SK-N-SH treated with all-trans-retinoic acid at 6 μM for 48 hours (cell line): Measurements from ENCODE around the gene GPR132.

Experiments used
- ARNTL ChIP-seq: fragments of 450-650 bp; formaldehyde crosslinking; IDR thresholded peaks from 2 replicates; pipeline ENCODE4 v1.5.0; 2020; ENCODE audit warnings: low read depth, mild to moderate bottlenecking, moderate library complexity, borderline replicate concordance
- ISL1 ChIP-seq: fragments of 250-450 bp; sonication (Bioruptor Pico); IDR thresholded peaks from 2 replicates; pipeline ENCODE4 v2.1.2; 2022; ENCODE audit warnings: mild to moderate bottlenecking, moderate library complexity
- PATZ1 ChIP-seq: fragments of 250-450 bp; sonication (Bioruptor Pico); IDR thresholded peaks from 2 replicates; pipeline ENCODE4 v1.8.0; 2020; ENCODE audit warnings: mild to moderate bottlenecking, moderate library complexity, borderline replicate concordance
- RARB ChIP-seq: fragments of 250-450 bp; sonication (Bioruptor Pico); IDR thresholded peaks from 2 replicates; pipeline ENCODE4 v1.8.0; 2021; ENCODE audit warnings: mild to moderate bottlenecking, moderate library complexity
- ZFP30 ChIP-seq: fragments of 450-650 bp; formaldehyde crosslinking; IDR thresholded peaks from 2 replicates; pipeline ENCODE4 v1.5.0; 2022; ENCODE audit warnings: mild to moderate bottlenecking, moderate library complexity

GRCh38 chr14:105090493-105091053 is 25.3 kb upstream of the GPR132 start:
- TF ChIP-seq ZFP30 (CRISPR knock-in tag), result no peak
- no peak for TF ChIP-seq PATZ1 (CRISPR knock-in tag)
- TF ChIP-seq ARNTL (CRISPR knock-in tag), result no peak
- TF ChIP-seq RARB (CRISPR knock-in tag), result no peak
- no peak for TF ChIP-seq ISL1 (CRISPR knock-in tag)
